ENCODE measurements around the gene XRCC4. TPM values are rescaled to one million over a fixed set of nuclear protein-coding genes. Genes with fewer than 3 reads are reported as not detected.

XRCC4 gene
- polyA plus RNA-seq, 1 of the 3 experiments (the other 2 are of a cell fraction) = 1.8 TPM

GRCh38 chr5:83097689-83098231 lies 20.4 kb downstream of the XRCC4 start:
- Histone ChIP-seq H3K79me2 (ENCODE audit: insufficient read depth) (peaks cover 24% of the 10 kb centered on the region), H3F3A (replicated peaks; ENCODE audit: insufficient read depth) (peaks cover 17% of the 10 kb centered on the region), H3K4me1 (ENCODE audit: control insufficient read depth in 1 of 2, insufficient read depth in 2 of 2, low read depth in 1 of 2, low read length in 1 of 2) (peaks cover 9 to 24% of the 10 kb centered on the region in 2 experiments; a peak in 3 of 4 replicates), H3K27me3 (ENCODE audit: insufficient read depth) (no peaks in the 10 kb centered on the region), H3K4me2 (peak overlapping the region; percentile 48; the same call in 1 of the 2 replicates), H4K20me1 (ENCODE audit: insufficient read depth) (no peaks in the 10 kb centered on the region), H2AFZ (ENCODE audit: low read depth) (no peak overlapping the region), H3K9me3 (peaks cover 8% of the 10 kb centered on the region; the same call in 1 of the 2 replicates), H3K27ac (ENCODE audit: low read depth in 2 of 2, low read length in 1 of 2) (peak overlapping the region; percentile 58 to 78; a peak in 3 of 4 replicates), H3K9ac (peak overlapping the region; percentile 11; the same call in 1 of the 2 replicates), H3K36me3 (replicated peaks in 1 of 2; ENCODE audit: control insufficient read depth in 1 of 2, insufficient read depth in 2 of 2, low read length in 1 of 2) (no peaks in the 10 kb centered on the region), H3K4me3 (ENCODE audit: low read depth in 2 of 2, low read length in 1 of 2) (no peak overlapping the region), H3K9me2 (no peaks in the 10 kb centered on the region)
- DNase-seq = no peak
- no peak for TF ChIP-seq SMC3 (IDR thresholded peaks at IDR 0.05; ENCODE audit: low read depth, low read length)
- TF ChIP-seq JUND (IDR thresholded peaks at IDR 0.05) = no peak
- TF ChIP-seq TCF12 (IDR thresholded peaks at IDR 0.05) = peak; percentile 30; the same call in 1 of the 2 replicates
- no peak for TF ChIP-seq POLR2AphosphoS5 (IDR thresholded peaks at IDR 0.05; ENCODE audit: low read depth, low read length)
- peak; percentile 54; the same call in 1 of the 2 replicates for TF ChIP-seq NFIC (IDR thresholded peaks at IDR 0.05; ENCODE audit: borderline replicate concordance)
- TF ChIP-seq EP300 (IDR thresholded peaks at IDR 0.05; ENCODE audit: borderline replicate concordance in 1 of 2, low read depth in 1 of 2, low read length in 1 of 2) = peak in 1 of 2 experiments; percentile 51; a peak in 1 of 4 replicates
- TF ChIP-seq PBX3 (IDR thresholded peaks at IDR 0.05) = peak; percentile 60
- no peak for TF ChIP-seq GATA2 (CRISPR knock-in tag; IDR thresholded peaks at IDR 0.05)
- ChIA-PET CTCF (interaction anchor here (0.7 kb wide), 1 partner anchor 17 kb away, joined by 3 read pairs; no protein-coding TSS in a partner anchor), POLR2A (no interaction called here)
- 49% methylated on average over 2 of the region's 2 CpGs for WGBS (ENCODE audit: low lambda C conversion rate)

GRCh38 chr5:83099001-83099400 lies 21.7 kb downstream of the XRCC4 start:
- Histone ChIP-seq H3K9ac (no peak overlapping the region), H3K9me2 (no peaks in the 10 kb centered on the region), H3K79me2 (ENCODE audit: insufficient read depth) (peaks cover 24% of the 10 kb centered on the region), H3F3A (replicated peaks; ENCODE audit: insufficient read depth) (peaks cover 17% of the 10 kb centered on the region), H4K20me1 (ENCODE audit: insufficient read depth) (no peaks in the 10 kb centered on the region), H3K27ac (ENCODE audit: low read depth in 2 of 2, low read length in 1 of 2) (no peak overlapping the region), H3K4me1 (ENCODE audit: control insufficient read depth in 1 of 2, insufficient read depth in 2 of 2, low read depth in 1 of 2, low read length in 1 of 2) (peaks cover 9 to 24% of the 10 kb centered on the region in 2 experiments; a peak in 3 of 4 replicates), H3K4me2 (no peak overlapping the region), H2AFZ (ENCODE audit: low read depth) (no peak overlapping the region), H3K27me3 (ENCODE audit: insufficient read depth) (no peaks in the 10 kb centered on the region), H3K4me3 (ENCODE audit: low read depth in 2 of 2, low read length in 1 of 2) (no peak overlapping the region), H3K36me3 (replicated peaks in 1 of 2; ENCODE audit: control insufficient read depth in 1 of 2, insufficient read depth in 2 of 2, low read length in 1 of 2) (no peaks in the 10 kb centered on the region), H3K9me3 (no peaks in the 10 kb centered on the region)
- ChIA-PET CTCF (no interaction called here), POLR2A (no interaction called here)
- no peak for TF ChIP-seq FOSL2 (IDR thresholded peaks at IDR 0.05; ENCODE audit: borderline replicate concordance, low read depth)
- no peak for TF ChIP-seq TAF1 (IDR thresholded peaks at IDR 0.05; ENCODE audit: borderline replicate concordance, low read depth, low read length)
- TF ChIP-seq MEF2A (IDR thresholded peaks at IDR 0.05; ENCODE audit: borderline replicate concordance, low read depth) = no peak
- TF ChIP-seq ELF1 (IDR thresholded peaks at IDR 0.05) = no peak
- no peak for TF ChIP-seq NRF1 (IDR thresholded peaks at IDR 0.05; ENCODE audit: low read depth, low read length)
- TF ChIP-seq NFIC (IDR thresholded peaks at IDR 0.05; ENCODE audit: borderline replicate concordance) = no peak
- no peak for TF ChIP-seq MAX (IDR thresholded peaks at IDR 0.05; ENCODE audit: low read depth)
- TF ChIP-seq MXI1 (IDR thresholded peaks at IDR 0.05; ENCODE audit: low read depth, low read length) = no peak
- TF ChIP-seq TCF12 (IDR thresholded peaks at IDR 0.05) = no peak
- no peak for TF ChIP-seq ZBTB33 (IDR thresholded peaks at IDR 0.05; ENCODE audit: borderline replicate concordance, low read depth)
- TF ChIP-seq GABPA (IDR thresholded peaks at IDR 0.05; ENCODE audit: low read depth) = no peak
- no peak for TF ChIP-seq YY1 (IDR thresholded peaks at IDR 0.05; ENCODE audit: low read depth)
- no peak for TF ChIP-seq EZH2phosphoT487 (IDR thresholded peaks at IDR 0.05; ENCODE audit: borderline replicate concordance, low read depth)
- no peak for DNase-seq
